Smooth muscle cell (in vitro differentiated cells): ENCODE results near the gene GFOD1. TPM values are rescaled to one million over a fixed set of nuclear protein-coding genes. Genes with fewer than 3 reads are reported as not detected.

Experiments
- DNase-seq: peaks from one replicate; lab custom pipeline; 2025; ENCODE audit not compliant: unreplicated experiment; lab: John Stamatoyannopoulos, UW
- H2AFZ ChIP-seq: fragments of 200-600 bp; sonication (generic); 2 replicates; pipeline ENCODE4 v1.6.0; 2016; ENCODE audit warnings: antibody characterized with exemption, low read depth, mild to moderate bottlenecking
- H3F3A ChIP-seq: fragments of 200-600 bp; sonication (generic); 2 replicates; pipeline ENCODE4 v1.6.0; 2017; ENCODE audit warnings: antibody characterized with exemption, low read depth
- H3K27ac ChIP-seq: fragments of 200-600 bp; sonication (generic); 2 replicates; pipeline ENCODE4 v1.5.1; 2016; ENCODE audit warnings: low read depth, mild to moderate bottlenecking
- H3K27me3 ChIP-seq: fragments of 200-600 bp; sonication (generic); 2 replicates; pipeline ENCODE4 v1.6.1; 2016; ENCODE audit warnings: low read depth, mild to moderate bottlenecking
- H3K36me3 ChIP-seq: fragments of 200-600 bp; sonication (generic); 2 replicates; pipeline ENCODE4 v1.5.1; 2016; ENCODE audit warnings: low read depth
- H3K4me1 ChIP-seq: fragments of 200-600 bp; sonication (generic); 2 replicates; pipeline ENCODE4 v1.5.1; 2016; ENCODE audit warnings: low read depth
- H3K4me2 ChIP-seq: fragments of 200-600 bp; sonication (generic); 2 replicates; pipeline ENCODE4 v1.6.0; 2016; ENCODE audit warnings: mild to moderate bottlenecking
- H3K4me3 ChIP-seq: fragments of 200-600 bp; sonication (generic); 2 replicates; pipeline ENCODE4 v1.5.1; 2016; ENCODE audit warnings: mild to moderate bottlenecking
- H3K79me2 ChIP-seq: fragments of 200-600 bp; sonication (generic); 2 replicates; pipeline ENCODE4 v1.6.0; 2016; ENCODE audit warnings: low read depth, mild to moderate bottlenecking
- H3K9ac ChIP-seq: fragments of 200-600 bp; sonication (generic); 2 replicates; pipeline ENCODE4 v1.6.0; 2016; ENCODE audit warnings: low read depth
- H3K9me3 ChIP-seq: fragments of 200-600 bp; sonication (generic); replicated peaks from 2 replicates; pipeline ENCODE4 v1.5.1; 2016; ENCODE audit warnings: low read depth
- H4K20me1 ChIP-seq: fragments of 200-600 bp; sonication (generic); 2 replicates; pipeline ENCODE4 v1.6.0; 2016; ENCODE audit warnings: low read depth
- CTCF ChIP-seq: fragments of 200-600 bp; sonication (generic); IDR thresholded peaks from 2 replicates; pipeline ENCODE4 v1.5.1; 2017; ENCODE audit warnings: borderline replicate concordance, mild to moderate bottlenecking, antibody characterized with exemption; ENCODE audit not compliant: insufficient read depth, poor library complexity, severe bottlenecking
- WGBS: methylation state at CpG from one replicate; pipeline ENCODE4 v1.1.7; 2016; ENCODE audit warnings: low lambda C conversion rate; 5-methylcytosine and 5-hydroxymethylcytosine counted together
- polyA plus RNA-seq: library from polyadenylated mRNA; unstranded; fragments of >200 nt; fragmentation: Nextera tagmentation; extraction: Ambion mirVana; gene quantifications from 2 replicates; pipeline ENCODE4 v1.2.1, GENCODE V29; 2016
- total RNA-seq: library from RNA; depleted of rRNA; stranded (reverse); fragments of >200 nt; gene quantifications from 2 replicates; pipeline ENCODE4 v1.2.3, GENCODE V29; 2014

Gene GFOD1
- total RNA-seq, result 9.6 and 10.0 TPM in 2 replicates
- polyA plus RNA-seq, result 11.8 and 14.0 TPM in 2 replicates

GRCh38 chr6:13487122-13488014, at the start of gene GFOD1:
GFOD1 (minus strand) TSS chr6:13487600; CDS start chr6:13486890, 710 bp downstream.
- Histone ChIP-seq H3K27me3 (no peaks in the 10 kb centered on the region), H3K4me2 (peak within 1 kb of the TSS; percentile 91), H3K27ac (peak within 1 kb of the TSS; percentile 58), H3F3A (peaks cover 8% of the 10 kb centered on the region), H3K4me3 (peak within 1 kb of the TSS; percentile 86), H3K36me3 (no peaks in the 10 kb centered on the region), H4K20me1 (peaks cover 2% of the 10 kb centered on the region), H3K9ac (peak within 1 kb of the TSS; percentile 51), H3K9me3 (no peaks in the 10 kb centered on the region), H3K79me2 (peaks cover 38% of the 10 kb centered on the region), H2AFZ (peak within 1 kb of the TSS; percentile 94), H3K4me1 (peaks cover 17% of the 10 kb centered on the region)
- peak; percentile 25 for TF ChIP-seq CTCF
- peak; percentile 68 for DNase-seq
- WGBS, result 1% methylated on average over 69 of the region's 109 CpGs

GRCh38 chr6:13536796-13537526, 49.6 kb upstream of the GFOD1 start:
- Histone ChIP-seq H3F3A (no peaks in the 10 kb centered on the region), H3K27me3 (no peaks in the 10 kb centered on the region), H3K36me3 (no peaks in the 10 kb centered on the region), H3K4me2 (no peak overlapping the region), H3K27ac (no peak overlapping the region), H4K20me1 (no peaks in the 10 kb centered on the region), H3K9me3 (no peaks in the 10 kb centered on the region), H3K9ac (no peak overlapping the region), H3K79me2 (no peaks in the 10 kb centered on the region), H3K4me1 (peaks cover 4% of the 10 kb centered on the region), H3K4me3 (no peak overlapping the region), H2AFZ (no peak overlapping the region)
- WGBS, result 86% methylated on average over 4 of the region's 4 CpGs
- TF ChIP-seq CTCF, result no peak
- DNase-seq, result no peak

- no peak for TF ChIP-seq CTCF
- no peak overlapping the region for H2AFZ ChIP-seq
- H3K4me3 ChIP-seq, result no peak overlapping the region
- no peaks in the 10 kb centered on the region for H3F3A ChIP-seq
- H3K27ac ChIP-seq, result no peak overlapping the region
- H3K4me2 ChIP-seq, result no peak overlapping the region
- no peaks in the 10 kb centered on the region for H3K36me3 ChIP-seq
- no peaks in the 10 kb centered on the region for H3K27me3 ChIP-seq
- no peak for DNase-seq
- 95% methylated on average over 3 of the region's 3 CpGs for WGBS
- no peaks in the 10 kb centered on the region for H3K9me3 ChIP-seq
- peaks cover 5% of the 10 kb centered on the region for H3K4me1 ChIP-seq
- no peak overlapping the region for H3K9ac ChIP-seq
- H4K20me1 ChIP-seq, result no peaks in the 10 kb centered on the region
- H3K79me2 ChIP-seq, result no peaks in the 10 kb centered on the region
Measured at GRCh38 chr6:13535306-13535705, 47.9 kb upstream of the GFOD1 start.
